Fibroblast of lung (primary cell): Measurements from ENCODE around the gene MARK3. TPM values are rescaled to one million over a fixed set of nuclear protein-coding genes. Genes with fewer than 3 reads are reported as not detected.

Experiments
- DNase-seq, 2 donors: peaks; one replicate each; pipeline versions ENCODE4 v3.0.0 to v3.0.0-alpha.2; 2010; ENCODE audit warnings: low read depth in 2 of 2
- H2AFZ ChIP-seq: 2 replicates; pipeline ENCODE4 v1.5.1; 2012; ENCODE audit warnings: low read length, control low read depth, inconsistent platforms
- H3K27ac ChIP-seq: 2 replicates; pipeline ENCODE4 v1.5.1; 2011; ENCODE audit warnings: low read length, control low read depth; ENCODE audit not compliant: insufficient read depth
- H3K27me3 ChIP-seq: 2 replicates; pipeline ENCODE4 v1.5.1; 2011; ENCODE audit warnings: mild to moderate bottlenecking, low read length; ENCODE audit not compliant: control insufficient read depth, insufficient read depth
- H3K36me3 ChIP-seq: 2 replicates; pipeline ENCODE4 v1.5.1; 2011; ENCODE audit warnings: low read length; ENCODE audit not compliant: control insufficient read depth, insufficient read depth
- H3K4me1 ChIP-seq: 2 replicates; pipeline ENCODE4 v1.5.1; 2011; ENCODE audit warnings: low read length; ENCODE audit not compliant: control insufficient read depth, insufficient read depth; ENCODE audit errors: extremely low read depth
- H3K4me2 ChIP-seq: 2 replicates; pipeline ENCODE4 v1.5.1; 2011; ENCODE audit warnings: low read length, control low read depth; ENCODE audit not compliant: insufficient read depth; ENCODE audit errors: extremely low read depth
- H3K4me3 ChIP-seq, 4 experiments: fragments of 200-600 bp in 1 of 4; sonication (generic) in 1 of 4; replicated peaks in 1 of 4; 2 replicates each; pipeline ENCODE4 v1.5.1; 2011 to 2016; ENCODE audit warnings: low read length in 4 of 4, low read depth in 3 of 4, mild to moderate bottlenecking in 3 of 4, control low read depth in 2 of 4, inconsistent platforms in 1 of 4, mixed read lengths in 1 of 4; ENCODE audit not compliant: insufficient read depth in 1 of 4; ENCODE audit errors: control extremely low read depth in 1 of 4
- H3K79me2 ChIP-seq: 2 replicates; pipeline ENCODE4 v1.5.1; 2012; ENCODE audit warnings: mild to moderate bottlenecking, low read length, inconsistent platforms; ENCODE audit not compliant: control insufficient read depth, insufficient read depth
- H3K9ac ChIP-seq: 2 replicates; pipeline ENCODE4 v1.5.1; 2011; ENCODE audit warnings: mild to moderate bottlenecking, low read length, control low read depth; ENCODE audit not compliant: insufficient read depth
- H3K9me3 ChIP-seq: 2 replicates; pipeline ENCODE4 v1.5.1; 2012; ENCODE audit warnings: low read depth, low read length; ENCODE audit not compliant: control insufficient read depth, insufficient read depth
- H4K20me1 ChIP-seq: 2 replicates; pipeline ENCODE4 v1.5.1; 2011; ENCODE audit warnings: low read length; ENCODE audit not compliant: control insufficient read depth, insufficient read depth; ENCODE audit errors: extremely low read depth
- EZH2 ChIP-seq: IDR thresholded peaks from 2 replicates; pipeline ENCODE4 v1.5.1; 2012; ENCODE audit warnings: low read length, control low read depth, mild to moderate bottlenecking; ENCODE audit errors: missing control alignments
- polyA plus RNA-seq, 2 donors: library from polyadenylated mRNA; depleted of rRNA in 1 of 2; stranded (reverse) in 1 of 2; unstranded in 1 of 2; fragments of >200 nt; gene quantifications; 2 replicates each; pipeline ENCODE4 v1.2.1, GENCODE V29; 2011 to 2012; ENCODE audit warnings: missing spikeins in 1 of 2
- total RNA-seq: library from RNA; depleted of rRNA; stranded (reverse); fragments of >200 nt; gene quantifications from 2 replicates; pipeline ENCODE4 v1.2.1, GENCODE V29; 2014
- TF ChIP-seq, protein P1 (sequence below), 2 donors: IDR thresholded peaks in 1 of 2; conservative IDR thresholded peaks in 1 of 2; 1 replicate in 1 of 2; 2 replicates in 1 of 2; pipeline ENCODE4 v1.5.1; 2011 to 2012; ENCODE audit warnings: low read length in 2 of 2, control low read depth in 1 of 2, inconsistent platforms in 1 of 2, low read depth in 1 of 2, mild to moderate bottlenecking in 1 of 2

The MARK3 gene
- total and polyA plus RNA-seq, 2 donors (not counting 1 experiment from before 2014, with no cell fraction given) = 76.0 to 119 TPM

DNA sequence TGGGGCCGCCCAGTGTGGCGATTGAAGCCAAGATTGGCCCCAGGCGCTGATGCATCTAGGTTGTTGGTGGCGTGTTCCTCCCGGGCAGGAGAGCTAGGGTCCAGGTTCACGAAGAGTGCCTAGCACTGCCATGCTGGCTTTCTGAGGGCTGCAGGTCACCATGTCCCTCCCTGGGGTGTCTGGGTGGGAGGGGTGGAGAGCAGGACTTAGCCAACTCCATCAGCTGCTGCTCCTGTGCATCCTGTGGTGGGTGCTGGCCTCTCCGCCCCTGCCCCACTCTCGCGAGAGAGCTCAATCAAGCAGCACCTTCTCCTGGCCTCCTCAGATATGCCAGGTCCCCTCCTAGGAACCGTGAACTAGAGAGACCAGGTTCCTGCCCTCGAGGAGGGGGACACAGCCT is 145.6 kb downstream of the MARK3 start:
- Histone ChIP-seq H3K4me2 (no peak overlapping the region), H3K27ac (no peak overlapping the region), H3K27me3 (no peaks in the 10 kb centered on the region), H3K9ac (no peak overlapping the region), H3K79me2 (peaks cover 27% of the 10 kb centered on the region), H4K20me1 (no peaks in the 10 kb centered on the region), H3K4me1 (peaks cover 15% of the 10 kb centered on the region), H3K9me3 (no peaks in the 10 kb centered on the region), H2AFZ (no peak overlapping the region), H3K4me3 (no peak overlapping the region), H3K36me3 (peaks cover 5% of the 10 kb centered on the region)
- TF ChIP-seq, protein P1, sequence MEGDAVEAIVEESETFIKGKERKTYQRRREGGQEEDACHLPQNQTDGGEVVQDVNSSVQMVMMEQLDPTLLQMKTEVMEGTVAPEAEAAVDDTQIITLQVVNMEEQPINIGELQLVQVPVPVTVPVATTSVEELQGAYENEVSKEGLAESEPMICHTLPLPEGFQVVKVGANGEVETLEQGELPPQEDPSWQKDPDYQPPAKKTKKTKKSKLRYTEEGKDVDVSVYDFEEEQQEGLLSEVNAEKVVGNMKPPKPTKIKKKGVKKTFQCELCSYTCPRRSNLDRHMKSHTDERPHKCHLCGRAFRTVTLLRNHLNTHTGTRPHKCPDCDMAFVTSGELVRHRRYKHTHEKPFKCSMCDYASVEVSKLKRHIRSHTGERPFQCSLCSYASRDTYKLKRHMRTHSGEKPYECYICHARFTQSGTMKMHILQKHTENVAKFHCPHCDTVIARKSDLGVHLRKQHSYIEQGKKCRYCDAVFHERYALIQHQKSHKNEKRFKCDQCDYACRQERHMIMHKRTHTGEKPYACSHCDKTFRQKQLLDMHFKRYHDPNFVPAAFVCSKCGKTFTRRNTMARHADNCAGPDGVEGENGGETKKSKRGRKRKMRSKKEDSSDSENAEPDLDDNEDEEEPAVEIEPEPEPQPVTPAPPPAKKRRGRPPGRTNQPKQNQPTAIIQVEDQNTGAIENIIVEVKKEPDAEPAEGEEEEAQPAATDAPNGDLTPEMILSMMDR (conservative IDR thresholded peaks at IDR 0.05 in 1 of 2, IDR thresholded peaks at IDR 0.05 in 1 of 2; ENCODE audit: low read depth in 1 of 2, low read length in 2 of 2) = no peak
- no peak for TF ChIP-seq EZH2
- DNase-seq = no peak

DNA sequence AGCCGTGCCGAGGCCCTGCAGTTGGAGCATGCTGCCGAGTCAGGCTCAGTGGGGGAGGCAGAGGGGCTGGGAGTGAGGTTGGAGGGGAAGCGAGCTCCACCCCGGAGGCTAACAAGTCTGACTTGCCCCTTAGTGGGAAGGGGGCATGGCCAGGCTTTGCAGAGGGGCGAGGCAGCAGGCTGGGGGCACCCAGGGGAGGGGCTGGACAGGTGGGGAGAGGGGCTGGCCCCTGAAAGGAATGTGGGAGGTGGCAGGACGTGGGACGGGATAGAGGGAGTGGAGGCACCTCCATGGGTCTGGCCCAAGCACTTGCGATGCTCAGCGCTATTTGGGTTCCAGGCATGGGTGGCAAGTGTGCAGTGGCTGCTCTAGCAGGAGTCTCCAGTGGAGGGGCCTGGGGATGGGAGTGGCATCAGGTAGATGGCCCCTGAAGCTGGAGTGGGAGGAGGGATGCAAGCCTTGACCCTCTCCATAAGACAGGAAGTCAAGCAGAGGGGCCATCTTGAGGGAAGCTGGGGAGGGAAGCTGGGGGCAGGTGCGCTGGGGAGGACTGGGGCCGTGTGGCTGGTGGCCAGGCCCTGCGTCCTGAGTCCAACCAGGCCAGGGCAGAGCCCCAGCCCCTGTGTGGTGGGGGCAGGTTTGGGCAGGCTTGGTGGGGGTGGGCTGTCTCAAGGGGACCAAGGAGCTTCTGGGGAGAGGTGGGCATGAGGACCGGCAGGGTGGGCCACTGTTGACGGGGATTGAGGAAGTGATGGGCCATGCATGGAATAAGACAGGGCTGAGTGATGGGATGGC is 146.4 kb downstream of the MARK3 start:
- H3K9me3 ChIP-seq = no peaks in the 10 kb centered on the region
- H3K27me3 ChIP-seq = no peaks in the 10 kb centered on the region
- no peak overlapping the region for H3K4me3 ChIP-seq
- DNase-seq = no peak
- H3K36me3 ChIP-seq = peaks cover 5% of the 10 kb centered on the region
- no peak overlapping the region for H3K27ac ChIP-seq
- H2AFZ ChIP-seq = no peak overlapping the region
- H3K79me2 ChIP-seq = peaks cover 27% of the 10 kb centered on the region
- H3K4me1 ChIP-seq = peaks cover 15% of the 10 kb centered on the region
- no peak overlapping the region for H3K4me2 ChIP-seq
- no peaks in the 10 kb centered on the region for H4K20me1 ChIP-seq
- H3K9ac ChIP-seq = no peak overlapping the region
- TF ChIP-seq, protein P1 (conservative IDR thresholded peaks at IDR 0.05 in 1 of 2, IDR thresholded peaks at IDR 0.05 in 1 of 2; ENCODE audit: low read depth in 1 of 2, low read length in 2 of 2) = no peak
- TF ChIP-seq EZH2 = no peak

DNA sequence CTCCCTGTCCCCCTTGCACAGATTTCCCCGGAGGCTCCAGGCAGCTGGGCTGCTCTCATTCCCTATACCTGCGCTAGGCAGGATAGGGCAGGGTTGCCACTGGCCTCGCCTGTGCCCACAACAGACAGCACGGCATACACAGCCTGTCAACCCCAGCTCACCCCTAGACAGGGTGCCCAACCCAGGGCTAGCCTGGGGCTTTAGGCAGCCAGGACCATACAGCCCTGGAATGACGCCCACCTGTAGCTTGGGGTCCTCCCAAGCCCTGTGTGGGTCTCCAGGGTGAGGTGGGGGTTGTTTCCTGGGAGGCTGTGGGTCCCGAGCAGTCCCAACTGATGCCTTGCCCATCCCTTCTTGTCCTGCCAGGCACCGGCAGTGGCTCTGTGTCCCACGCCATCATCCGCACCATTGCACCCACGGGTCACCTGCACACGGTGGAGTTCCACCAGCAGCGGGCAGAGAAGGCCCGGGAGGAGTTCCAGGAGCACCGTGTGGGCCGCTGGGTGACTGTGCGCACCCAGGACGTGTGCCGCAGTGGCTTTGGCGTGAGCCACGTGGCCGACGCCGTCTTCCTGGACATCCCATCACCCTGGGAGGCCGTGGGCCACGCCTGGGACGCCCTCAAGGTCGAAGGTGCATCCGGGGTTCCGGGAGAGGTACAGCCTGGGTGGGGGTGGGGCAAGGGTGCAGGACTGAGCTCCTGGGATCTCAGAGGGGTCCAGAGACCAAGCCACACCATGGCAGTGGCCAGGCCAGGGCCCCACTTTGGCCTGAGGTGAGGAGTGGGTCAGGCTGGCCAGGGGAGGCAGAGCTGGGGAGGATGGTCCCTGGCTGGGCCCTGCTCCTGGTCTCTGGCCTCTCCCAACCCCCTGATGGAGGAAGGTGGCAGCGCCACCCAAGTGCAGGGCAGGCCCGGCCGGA is 147.3 kb downstream of the MARK3 start:
- H3K36me3 ChIP-seq = peaks cover 5% of the 10 kb centered on the region
- peaks cover 15% of the 10 kb centered on the region for H3K4me1 ChIP-seq
- no peaks in the 10 kb centered on the region for H4K20me1 ChIP-seq
- H3K27ac ChIP-seq = no peak overlapping the region
- no peak overlapping the region for H3K9ac ChIP-seq
- no peaks in the 10 kb centered on the region for H3K9me3 ChIP-seq
- TF ChIP-seq, protein P1 (conservative IDR thresholded peaks at IDR 0.05 in 1 of 2, IDR thresholded peaks at IDR 0.05 in 1 of 2; ENCODE audit: low read depth in 1 of 2, low read length in 2 of 2) = no peak
- TF ChIP-seq EZH2 = no peak
- no peaks in the 10 kb centered on the region for H3K27me3 ChIP-seq
- H3K4me2 ChIP-seq = no peak overlapping the region
- H2AFZ ChIP-seq = no peak overlapping the region
- no peak for DNase-seq
- peaks cover 27% of the 10 kb centered on the region for H3K79me2 ChIP-seq
- no peak overlapping the region for H3K4me3 ChIP-seq
